ENCODE data around the gene JMY. TPM values are rescaled to one million over a fixed set of nuclear protein-coding genes. Genes with fewer than 3 reads are reported as not detected.

Gene JMY
- total RNA-seq, 3 donors from 2014 or later, result 6.4 to 55.9 (median 8.8) TPM

DNA sequence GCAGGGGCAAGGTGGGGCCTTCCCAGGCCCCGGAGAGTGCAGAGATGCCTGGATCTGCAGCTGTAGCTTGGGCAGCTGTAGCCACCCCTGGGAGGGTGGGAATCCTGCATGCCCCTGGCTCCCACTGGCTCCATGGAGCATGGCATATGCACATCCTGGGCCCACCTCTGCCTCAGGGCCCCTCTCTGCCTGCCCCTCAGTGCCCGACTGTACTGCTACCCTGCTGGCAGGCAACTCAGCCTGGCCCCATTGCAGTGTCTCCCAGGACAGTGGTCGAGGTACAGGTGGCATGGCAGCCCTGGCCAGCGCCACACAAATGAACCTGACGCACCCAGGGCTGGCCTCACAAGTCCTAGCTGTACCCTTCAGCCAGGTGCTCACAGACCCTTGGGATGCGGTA, 23.9 kb downstream of the JMY start:
- Histone ChIP-seq H3K4me1 (ENCODE audit: low read depth) (peaks cover 3% of the 10 kb centered on the region), H3K9me3 (no peaks in the 10 kb centered on the region), H3K36me3 (ENCODE audit: low read depth) (no peaks in the 10 kb centered on the region), H3K4me3 (no peak overlapping the region)
- DNase-seq, result no peak
- no peak for ATAC-seq
- intact Hi-C loops (cut with DNase I, micrococcal nuclease), result no loop called here
- TF ChIP-seq, protein P1, sequence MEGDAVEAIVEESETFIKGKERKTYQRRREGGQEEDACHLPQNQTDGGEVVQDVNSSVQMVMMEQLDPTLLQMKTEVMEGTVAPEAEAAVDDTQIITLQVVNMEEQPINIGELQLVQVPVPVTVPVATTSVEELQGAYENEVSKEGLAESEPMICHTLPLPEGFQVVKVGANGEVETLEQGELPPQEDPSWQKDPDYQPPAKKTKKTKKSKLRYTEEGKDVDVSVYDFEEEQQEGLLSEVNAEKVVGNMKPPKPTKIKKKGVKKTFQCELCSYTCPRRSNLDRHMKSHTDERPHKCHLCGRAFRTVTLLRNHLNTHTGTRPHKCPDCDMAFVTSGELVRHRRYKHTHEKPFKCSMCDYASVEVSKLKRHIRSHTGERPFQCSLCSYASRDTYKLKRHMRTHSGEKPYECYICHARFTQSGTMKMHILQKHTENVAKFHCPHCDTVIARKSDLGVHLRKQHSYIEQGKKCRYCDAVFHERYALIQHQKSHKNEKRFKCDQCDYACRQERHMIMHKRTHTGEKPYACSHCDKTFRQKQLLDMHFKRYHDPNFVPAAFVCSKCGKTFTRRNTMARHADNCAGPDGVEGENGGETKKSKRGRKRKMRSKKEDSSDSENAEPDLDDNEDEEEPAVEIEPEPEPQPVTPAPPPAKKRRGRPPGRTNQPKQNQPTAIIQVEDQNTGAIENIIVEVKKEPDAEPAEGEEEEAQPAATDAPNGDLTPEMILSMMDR (IDR thresholded peaks at IDR 0.05), result no peak

DNA sequence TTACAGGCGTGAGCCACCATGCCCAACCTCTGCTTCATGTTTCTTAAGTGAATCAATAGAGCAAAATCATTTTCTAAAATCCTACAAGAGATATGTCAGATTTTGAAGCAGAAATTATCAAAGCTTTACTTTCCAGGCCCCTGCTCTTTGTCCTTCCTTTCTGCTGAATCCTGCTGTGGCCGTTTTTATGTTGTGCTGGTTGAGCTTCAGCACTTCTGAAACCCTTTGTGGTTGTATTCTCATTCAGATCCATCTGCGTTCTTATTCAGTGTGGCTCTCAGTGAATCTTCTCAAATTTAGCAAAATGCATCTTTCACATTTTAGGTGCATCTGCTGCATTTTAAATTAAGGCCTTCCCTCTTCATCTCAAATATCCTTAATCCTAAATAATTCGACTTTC, 26.0 kb downstream of the JMY start:
- TF ChIP-seq, protein P1 (IDR thresholded peaks at IDR 0.05), result no peak
- intact Hi-C loops (cut with DNase I, micrococcal nuclease), result no loop called here
- H3K36me3 ChIP-seq (ENCODE audit: low read depth), result no peaks in the 10 kb centered on the region
- ATAC-seq (no peak), DNase-seq (no peak)
- H3K4me3 ChIP-seq, result no peak overlapping the region
- H3K9me3 ChIP-seq, result no peaks in the 10 kb centered on the region
- peaks cover 3% of the 10 kb centered on the region for H3K4me1 ChIP-seq (ENCODE audit: low read depth)

DNA sequence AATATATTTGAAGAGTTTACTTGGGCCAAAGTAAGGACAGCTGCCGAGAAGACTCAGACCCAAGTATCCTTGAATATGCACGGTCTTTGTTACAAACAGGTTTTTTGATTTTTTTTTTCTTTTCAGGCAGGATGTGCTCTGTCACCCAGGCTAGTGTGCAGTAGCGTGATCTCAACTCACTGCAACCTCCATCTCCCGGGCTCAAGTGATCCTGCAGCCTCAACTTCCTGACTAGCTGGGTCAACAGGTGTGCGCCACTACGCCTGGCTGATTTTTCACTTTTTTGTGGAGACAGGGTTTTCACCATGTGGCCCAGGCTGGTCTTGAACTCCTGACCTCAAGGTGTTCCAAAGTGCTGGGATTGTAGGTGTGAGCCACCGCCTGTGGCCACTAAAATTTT, 27.4 kb downstream of the JMY start:
- TF ChIP-seq, protein P1 (IDR thresholded peaks at IDR 0.05), result no peak
- H3K4me1 ChIP-seq (ENCODE audit: low read depth), result peaks cover 3% of the 10 kb centered on the region
- H3K4me3 ChIP-seq, result no peak overlapping the region
- ATAC-seq (no peak), DNase-seq (no peak)
- intact Hi-C loops (cut with DNase I, micrococcal nuclease), result no loop called here
- H3K36me3 ChIP-seq (ENCODE audit: low read depth), result no peaks in the 10 kb centered on the region
- H3K9me3 ChIP-seq, result no peaks in the 10 kb centered on the region

DNA sequence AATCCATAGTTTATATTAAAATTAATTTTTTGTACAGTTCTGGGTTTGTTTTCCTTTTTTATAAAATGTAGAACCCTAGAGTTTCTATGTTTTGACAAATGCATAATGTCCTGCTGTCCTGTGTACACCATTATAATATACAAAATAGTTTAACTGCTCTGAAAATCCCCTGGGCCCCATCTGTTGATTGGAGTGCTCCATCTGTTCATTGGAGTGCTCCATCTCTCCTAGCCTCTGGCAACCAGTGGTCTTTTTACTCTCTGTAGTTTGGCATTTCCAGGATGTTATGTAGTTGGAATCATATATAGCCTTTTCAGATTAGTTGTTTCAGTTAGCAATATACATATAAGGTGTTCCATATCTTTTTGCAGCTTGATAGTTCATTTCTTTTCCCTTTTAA, 31.2 kb downstream of the JMY start:
- TF ChIP-seq, protein P1 (IDR thresholded peaks at IDR 0.05), result no peak
- no peak for DNase-seq
- intact Hi-C loops (cut with DNase I, micrococcal nuclease), result no loop called here
- H3K4me1 ChIP-seq (ENCODE audit: low read depth), result no peaks in the 10 kb centered on the region
- ATAC-seq, result no peak
- H3K9me3 ChIP-seq, result no peaks in the 10 kb centered on the region
- no peak overlapping the region for H3K4me3 ChIP-seq
- no peaks in the 10 kb centered on the region for H3K36me3 ChIP-seq (ENCODE audit: low read depth)

DNA sequence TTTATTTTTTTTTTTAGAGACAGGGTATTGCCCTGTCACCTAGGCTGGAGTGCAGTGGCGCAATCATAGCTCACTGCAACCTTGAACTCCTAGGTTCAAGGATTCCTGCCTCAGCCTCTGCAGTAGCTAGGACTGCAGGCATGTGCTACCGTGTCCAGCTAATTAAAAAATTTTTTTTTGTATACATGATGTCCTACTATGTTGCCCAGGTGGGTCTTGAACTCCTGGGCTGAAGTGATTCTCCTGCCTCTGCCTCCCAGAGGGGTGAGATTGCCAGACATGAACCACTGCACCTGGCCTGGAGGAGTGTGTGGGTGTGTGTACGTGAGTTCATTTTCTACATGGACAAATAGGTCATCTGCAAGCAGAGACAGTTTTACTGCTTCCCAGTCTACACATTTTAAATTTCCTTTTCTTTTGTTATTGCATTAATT, 33.8 kb downstream of the JMY start:
- ATAC-seq (no peak), DNase-seq (no peak)
- Histone ChIP-seq H3K4me1 (ENCODE audit: low read depth) (no peaks in the 10 kb centered on the region), H3K36me3 (ENCODE audit: low read depth) (no peaks in the 10 kb centered on the region), H3K9me3 (no peaks in the 10 kb centered on the region), H3K4me3 (no peak overlapping the region)
- TF ChIP-seq, protein P1 (IDR thresholded peaks at IDR 0.05), result no peak
- intact Hi-C loops (cut with DNase I, micrococcal nuclease), result no loop called here

DNA sequence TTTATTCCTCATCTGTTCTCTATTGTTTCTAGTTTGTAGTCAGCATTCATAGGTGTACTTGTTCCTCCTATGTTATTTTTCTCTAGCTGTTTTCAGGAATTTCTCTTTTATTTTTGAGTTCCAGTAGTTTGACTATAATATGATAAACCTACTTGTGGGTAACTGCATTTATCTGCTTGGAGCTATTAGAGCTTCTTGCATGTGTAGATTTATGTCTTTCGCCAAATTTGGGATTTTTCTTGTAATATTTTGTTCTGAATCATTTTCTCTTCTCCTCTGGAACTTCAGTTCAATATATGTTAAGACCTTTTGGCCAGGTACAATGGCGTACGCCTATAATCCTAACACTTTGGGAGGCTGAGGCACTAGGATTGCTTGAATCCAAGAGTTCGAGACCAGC, 37.4 kb downstream of the JMY start:
- no peak for ATAC-seq
- DNase-seq, result no peak
- no peak overlapping the region for H3K4me3 ChIP-seq
- H3K4me1 ChIP-seq (ENCODE audit: low read depth), result no peaks in the 10 kb centered on the region
- H3K36me3 ChIP-seq (ENCODE audit: low read depth), result no peaks in the 10 kb centered on the region
- H3K9me3 ChIP-seq, result no peaks in the 10 kb centered on the region
- TF ChIP-seq, protein P1 (IDR thresholded peaks at IDR 0.05), result no peak
- intact Hi-C loops (cut with DNase I, micrococcal nuclease), result no loop called here

All from mucosa of descending colon (tissue), 3 donors.